Measurements from ENCODE around the gene LYPLA2.

Gene LYPLA2

GRCh38 chr1:23790696-23791515 lies at the start of gene LYPLA2:
Gene LYPLA2, plus strand, starts transcription at chr1:23791145. Its CDS starts 1,538 bp downstream, at chr1:23792683.
- POLR2A ChIA-PET (ENCODE audit: low non-redundant PET): interaction anchor here (0.7 to 1.7 kb wide), 3 partner anchors 13 to 100 kb away, joined by 3 to 5 read pairs (median 3); partner anchors contain the start of gene PITHD1
- H3K27ac ChIP-seq: peak within 1 kb of the TSS; percentile 98
- CTCF ChIA-PET: interaction anchor here (0.8 to 1.0 kb wide), 2 partner anchors 10 to 11 kb away, joined by 3 to 4 read pairs; no protein-coding TSS in a partner anchor
- DNase-seq (ENCODE audit: low spot score): peak; percentile 91
- no peak for TF ChIP-seq CTCF (conservative IDR thresholded peaks at IDR 0.05; ENCODE audit: low read depth)

- DNase-seq (ENCODE audit: low spot score): no peak
- ChIA-PET CTCF (interaction anchor here (0.5 kb wide), 1 partner anchor 50 kb away, joined by 3 read pairs; the partner anchor contains the start of gene RPL11), POLR2A (ENCODE audit: low non-redundant PET) (no interaction called here)
- no peak overlapping the region for H3K27ac ChIP-seq
- TF ChIP-seq CTCF (conservative IDR thresholded peaks at IDR 0.05; ENCODE audit: low read depth): no peak
Measured at GRCh38 chr1:23741609-23742008, 49.3 kb upstream of the LYPLA2 start.

GRCh38 chr1:23742670-23743286 lies 48.2 kb upstream of the LYPLA2 start:
- TF ChIP-seq CTCF (conservative IDR thresholded peaks at IDR 0.05; ENCODE audit: low read depth): no peak
- ChIA-PET CTCF (interaction anchor here (1.3 kb wide), 1 partner anchor 51 kb away, joined by 6 read pairs; the partner anchor contains the start of gene RPL11), POLR2A (ENCODE audit: low non-redundant PET) (interaction anchor here (0.6 to 1.8 kb wide), 2 partner anchors 51 to 54 kb away, joined by 3 to 7 read pairs; partner anchors contain the start of gene RPL11)
- DNase-seq (ENCODE audit: low spot score): no peak
- peak overlapping the region; percentile 85 for H3K27ac ChIP-seq

GRCh38 chr1:23743287-23744152 lies 47.4 kb upstream of the LYPLA2 start, which contains the start of gene ELOA:
Gene ELOA, plus strand, starts transcription at chr1:23743471. Its CDS starts 33 bp downstream, at chr1:23743504.
- H3K27ac ChIP-seq: peak within 1 kb of the TSS; percentile 85
- POLR2A ChIA-PET (ENCODE audit: low non-redundant PET): interaction anchor here (0.6 to 1.8 kb wide), 3 partner anchors 52 to 1688 kb away, joined by 3 to 7 read pairs (median 3); partner anchors contain the start of gene RPL11
- CTCF ChIA-PET: interaction anchor here (0.6 to 1.3 kb wide), 2 partner anchors 52 to 265 kb away, joined by 6 to 7 read pairs; partner anchors contain the start of gene RPL11
- TF ChIP-seq CTCF (conservative IDR thresholded peaks at IDR 0.05; ENCODE audit: low read depth): no peak
- DNase-seq (ENCODE audit: low spot score): peak; percentile 60

GRCh38 chr1:23745515-23745914 lies 45.4 kb upstream of the LYPLA2 start:
- H3K27ac ChIP-seq: no peak overlapping the region
- peak; percentile 55 for DNase-seq (ENCODE audit: low spot score)
- ChIA-PET POLR2A (ENCODE audit: low non-redundant PET) (interaction anchor here (0.5 to 0.6 kb wide), 2 partner anchors 34 to 69 kb away, joined by 4 to 6 read pairs; no protein-coding TSS in a partner anchor), CTCF (interaction anchor here (0.6 to 0.9 kb wide), 5 partner anchors 18 to 424 kb away, joined by 3 to 4 read pairs (median 4); no protein-coding TSS in a partner anchor)
- peak; percentile 29; the same call in 1 of the 2 replicates for TF ChIP-seq CTCF (conservative IDR thresholded peaks at IDR 0.05; ENCODE audit: low read depth)
